Loucy (cell line): ENCODE data around the gene ALG14.

Experiments
- H2AFZ ChIP-seq: fragments of 200-600 bp; sonication (generic); 2 replicates; pipeline ENCODE4 v1.6.0; 2016; ENCODE audit warnings: antibody characterized with exemption, mild to moderate bottlenecking, low read length, moderate library complexity
- H3F3A ChIP-seq: fragments of 200-600 bp; 2 replicates; pipeline ENCODE4 v1.6.0; 2016; ENCODE audit warnings: antibody characterized with exemption, low read depth, mild to moderate bottlenecking
- H3K27me3 ChIP-seq: fragments of 200-600 bp; sonication (generic); 2 replicates; pipeline ENCODE4 v1.6.1; 2014; ENCODE audit warnings: low read length, mild to moderate bottlenecking; ENCODE audit not compliant: insufficient read depth, poor library complexity, severe bottlenecking
- H3K36me3 ChIP-seq: fragments of 200-600 bp; sonication (generic); 2 replicates; pipeline ENCODE4 v1.6.1; 2016; ENCODE audit warnings: low read length; ENCODE audit not compliant: insufficient read depth
- H3K4me1 ChIP-seq: fragments of 200-600 bp; sonication (generic); 2 replicates; pipeline ENCODE4 v1.5.1; 2014; ENCODE audit warnings: low read length, mild to moderate bottlenecking; ENCODE audit not compliant: insufficient read depth, poor library complexity, severe bottlenecking
- H3K4me2 ChIP-seq: fragments of 200-600 bp; sonication (generic); 2 replicates; pipeline ENCODE4 v1.6.0; 2014; ENCODE audit warnings: antibody characterized with exemption, low read length, low read depth, mild to moderate bottlenecking; ENCODE audit not compliant: poor library complexity, severe bottlenecking
- H3K4me3 ChIP-seq: fragments of 200-600 bp; sonication (generic); 2 replicates; pipeline ENCODE4 v1.5.1; 2014; ENCODE audit warnings: low read length, mild to moderate bottlenecking, mixed read lengths; ENCODE audit not compliant: poor library complexity, severe bottlenecking
- H3K79me2 ChIP-seq: fragments of 200-600 bp; sonication (generic); 2 replicates; pipeline ENCODE4 v1.6.1; 2014; ENCODE audit warnings: low read length; ENCODE audit not compliant: insufficient read depth
- H3K9ac ChIP-seq: fragments of 200-600 bp; sonication (generic); 2 replicates; pipeline ENCODE4 v1.6.0; 2014; ENCODE audit warnings: mild to moderate bottlenecking, low read depth, low read length, moderate library complexity; ENCODE audit not compliant: poor library complexity, severe bottlenecking
- H3K9me2 ChIP-seq: fragments of 200-600 bp; sonication (generic); replicated peaks from 2 replicates; pipeline ENCODE4 v1.6.1; 2016; ENCODE audit warnings: low read depth, low read length, mixed read lengths
- H3K9me3 ChIP-seq: fragments of 200-600 bp; sonication (generic); 2 replicates; pipeline ENCODE4 v1.6.1; 2014; ENCODE audit warnings: mild to moderate bottlenecking, antibody characterized with exemption, low read length, low read depth; ENCODE audit not compliant: insufficient read depth
- H4K20me1 ChIP-seq: fragments of 200-600 bp; sonication (generic); 2 replicates; pipeline ENCODE4 v1.6.0; 2014; ENCODE audit warnings: antibody characterized with exemption, low read length, mild to moderate bottlenecking; ENCODE audit not compliant: insufficient read depth, poor library complexity, severe bottlenecking
- CTCF ChIP-seq: fragments of 200-600 bp; sonication (generic); conservative IDR thresholded peaks from 2 replicates; pipeline ENCODE4 v1.5.1; 2014; ENCODE audit warnings: mild to moderate bottlenecking, antibody characterized with exemption, low read length
- EZH2phosphoT487 ChIP-seq: fragments of 200-600 bp; IDR thresholded peaks from 2 replicates; pipeline ENCODE4 v1.6.1; 2018; ENCODE audit warnings: antibody characterized with exemption, mild to moderate bottlenecking, moderate library complexity, borderline replicate concordance

The ALG14 gene

GRCh38 chr1:95013950-95014574 lies 58.7 kb downstream of the ALG14 start:
- Histone ChIP-seq H3K4me2 (no peak overlapping the region), H3F3A (no peaks in the 10 kb centered on the region), H3K27me3 (no peaks in the 10 kb centered on the region), H3K79me2 (no peaks in the 10 kb centered on the region), H3K9me2 (no peaks in the 10 kb centered on the region), H3K36me3 (no peaks in the 10 kb centered on the region), H3K4me1 (no peaks in the 10 kb centered on the region), H3K4me3 (no peak overlapping the region), H4K20me1 (no peaks in the 10 kb centered on the region), H3K9ac (no peak overlapping the region), H2AFZ (no peak overlapping the region), H3K9me3 (no peaks in the 10 kb centered on the region)
- TF ChIP-seq EZH2phosphoT487: no peak
- no peak for TF ChIP-seq CTCF

GRCh38 chr1:95012389-95012788 lies 60.4 kb downstream of the ALG14 start:
- Histone ChIP-seq H3K4me1 (peaks cover 3% of the 10 kb centered on the region), H3K79me2 (no peaks in the 10 kb centered on the region), H3K4me2 (no peak overlapping the region), H3K36me3 (no peaks in the 10 kb centered on the region), H3F3A (no peaks in the 10 kb centered on the region), H4K20me1 (no peaks in the 10 kb centered on the region), H3K9me2 (no peaks in the 10 kb centered on the region), H3K9ac (no peak overlapping the region), H3K4me3 (no peak overlapping the region), H3K9me3 (no peaks in the 10 kb centered on the region), H2AFZ (no peak overlapping the region), H3K27me3 (no peaks in the 10 kb centered on the region)
- no peak for TF ChIP-seq CTCF
- TF ChIP-seq EZH2phosphoT487: no peak

- H4K20me1 ChIP-seq: no peaks in the 10 kb centered on the region
- H3K9me2 ChIP-seq: no peaks in the 10 kb centered on the region
- TF ChIP-seq CTCF (no peak), EZH2phosphoT487 (no peak)
- peaks cover 18% of the 10 kb centered on the region for H3K4me1 ChIP-seq
- no peak overlapping the region for H3K4me2 ChIP-seq
- H3F3A ChIP-seq: no peaks in the 10 kb centered on the region
- no peaks in the 10 kb centered on the region for H3K36me3 ChIP-seq
- no peaks in the 10 kb centered on the region for H3K9me3 ChIP-seq
- no peaks in the 10 kb centered on the region for H3K79me2 ChIP-seq
- H3K4me3 ChIP-seq: no peak overlapping the region
- H2AFZ ChIP-seq: no peak overlapping the region
- no peak overlapping the region for H3K9ac ChIP-seq
- H3K27me3 ChIP-seq: no peaks in the 10 kb centered on the region
These were observed 62.6 kb downstream of the ALG14 start for GRCh38 chr1:95010158-95010557.
